Activated CD8-positive, alpha-beta T cell treated with anti-CD3 and anti-CD28 coated beads, Interleukin-2, amount 10 ng/mL, durations not matched to agents 7 days and 5 days (primary cell): ENCODE results near the gene RBMS3. TPM values are rescaled to one million over a fixed set of nuclear protein-coding genes. Genes with fewer than 3 reads are reported as not detected.

Experiments
- ATAC-seq: fragments of 150-1000 bp; cut with Tn5 transposase; one replicate; pipeline ENCODE4 v1.10.0; 2021; ENCODE audit warnings: moderate library complexity
- CTCF ChIA-PET: fragments of 350-600 bp; sonication (Branson Sonifier 250); formaldehyde crosslinking; loops from one replicate; lab custom pipeline; 2021; ENCODE audit warnings: antibody characterized with exemption; lab: Charles Lee
- POLR2A ChIA-PET: fragments of 350-600 bp; sonication (Branson Sonifier 250); formaldehyde crosslinking; loops from one replicate; lab custom pipeline; 2021; ENCODE audit warnings: antibody characterized with exemption; lab: Charles Lee
- DNase-seq: peaks from one replicate; pipeline ENCODE4 v3.0.0-alpha.2; 2020
- H3K27ac Mint-ChIP-seq: one replicate; pipeline ENCODE4 v1.8.0; 2021; ENCODE audit warnings: mild to moderate bottlenecking, mixed read lengths
- H3K27me3 Mint-ChIP-seq: one replicate; pipeline ENCODE4 v1.8.0; 2021; ENCODE audit warnings: low read depth, mixed read lengths
- H3K36me3 Mint-ChIP-seq: one replicate; pipeline ENCODE4 v1.8.0; 2021; ENCODE audit warnings: low read depth, mixed read lengths
- H3K4me1 Mint-ChIP-seq: one replicate; pipeline ENCODE4 v1.8.0; 2021; ENCODE audit warnings: low read depth, mixed read lengths
- H3K4me3 Mint-ChIP-seq: one replicate; pipeline ENCODE4 v1.8.0; 2021; ENCODE audit warnings: mild to moderate bottlenecking, mixed read lengths
- H3K9me3 Mint-ChIP-seq: one replicate; pipeline ENCODE4 v1.8.0; 2022; ENCODE audit warnings: mixed read lengths; ENCODE audit not compliant: insufficient read depth
- total RNA-seq, 2 experiments: library from RNA; stranded (reverse); gene quantifications; one replicate each; pipeline ENCODE4 v1.2.3, GENCODE V29; 2021

RBMS3 gene
- total RNA-seq, 2 experiments from 2014 or later: 0.11 to 0.29 TPM

DNA sequence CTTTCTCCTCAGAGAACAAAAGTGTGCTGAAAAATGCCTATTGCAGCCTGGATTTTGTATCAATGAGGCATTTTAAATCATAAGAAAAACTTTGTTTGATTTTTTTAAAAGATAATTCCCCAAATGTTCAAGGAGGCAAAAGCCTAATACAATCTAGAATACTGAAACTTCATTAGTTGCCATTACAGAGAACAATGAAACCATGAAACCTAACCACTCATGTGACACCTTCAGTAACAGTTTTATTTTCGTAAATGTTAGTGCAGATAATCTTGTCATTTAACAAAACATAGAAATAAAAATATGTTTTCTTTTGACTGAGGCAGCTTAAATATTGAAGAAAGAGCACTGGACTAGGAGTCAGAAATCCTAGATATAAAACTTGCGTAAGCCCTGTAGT is 655.9 kb downstream of the RBMS3 start:
- Mint-ChIP-seq H3K4me3 (no peak overlapping the region), H3K27me3 (peaks cover 5% of the 10 kb centered on the region), H3K27ac (no peak overlapping the region), H3K4me1 (no peaks in the 10 kb centered on the region), H3K9me3 (no peaks in the 10 kb centered on the region), H3K36me3 (no peaks in the 10 kb centered on the region)
- ChIA-PET POLR2A (no interaction called here), CTCF (no interaction called here)
- DNase-seq (no peak), ATAC-seq (no peak)

DNA sequence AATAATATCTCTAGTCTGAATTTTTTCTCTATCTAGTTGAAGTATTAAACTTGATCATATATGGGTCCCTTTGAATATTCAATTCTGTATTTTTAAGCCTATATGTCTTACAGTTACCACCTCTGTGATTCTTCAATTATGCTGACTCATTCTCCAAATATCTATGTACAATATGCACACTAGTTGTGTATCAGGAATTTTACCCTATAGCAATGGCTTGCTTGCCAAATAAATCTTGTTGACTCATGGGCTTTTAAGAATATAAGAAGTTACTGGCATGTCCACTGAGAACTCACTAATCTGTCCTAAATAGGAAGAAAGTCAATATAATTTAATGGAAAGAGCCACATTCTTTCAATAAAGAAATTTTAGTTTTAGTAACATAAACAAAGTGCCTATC is 656.3 kb downstream of the RBMS3 start:
- H3K4me3 Mint-ChIP-seq: no peak overlapping the region
- ChIA-PET POLR2A (interaction anchor here (0.6 kb wide), 1 partner anchor 119 kb away, joined by 5 read pairs; no protein-coding TSS in a partner anchor), CTCF (no interaction called here)
- H3K27me3 Mint-ChIP-seq: peaks cover 5% of the 10 kb centered on the region
- no peaks in the 10 kb centered on the region for H3K9me3 Mint-ChIP-seq
- H3K4me1 Mint-ChIP-seq: no peaks in the 10 kb centered on the region
- no peak for ATAC-seq
- H3K27ac Mint-ChIP-seq: no peak overlapping the region
- no peaks in the 10 kb centered on the region for H3K36me3 Mint-ChIP-seq
- no peak for DNase-seq

DNA sequence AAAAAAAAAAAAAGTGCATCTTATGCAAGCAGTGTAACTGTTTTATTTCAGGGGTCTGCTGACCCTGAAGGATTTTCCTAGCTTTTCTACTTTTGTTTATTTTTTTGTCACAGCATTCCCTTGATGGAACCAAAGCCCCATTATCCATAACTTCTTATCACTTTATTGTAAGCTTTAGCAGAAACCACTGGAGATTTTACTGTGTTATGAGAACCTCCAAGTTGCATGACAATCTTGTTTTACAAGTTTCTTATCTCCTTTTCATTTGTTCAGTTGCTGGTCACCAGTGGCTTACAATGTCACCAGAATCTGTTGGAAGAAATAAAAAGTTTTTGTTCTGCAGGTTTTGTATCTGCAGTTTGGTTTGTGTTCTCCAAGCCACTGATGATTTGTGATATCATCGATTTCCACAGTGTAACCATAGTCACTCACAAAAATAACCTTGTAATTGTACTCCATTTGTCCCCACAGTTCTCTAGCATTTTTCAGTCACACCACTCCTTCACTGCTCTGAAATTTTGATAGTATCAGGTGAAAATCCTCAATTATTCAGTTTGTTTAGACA is 660.0 kb downstream of the RBMS3 start:
- Mint-ChIP-seq H3K4me1 (no peaks in the 10 kb centered on the region), H3K9me3 (no peaks in the 10 kb centered on the region), H3K27me3 (no peaks in the 10 kb centered on the region), H3K27ac (no peak overlapping the region), H3K4me3 (no peak overlapping the region), H3K36me3 (no peaks in the 10 kb centered on the region)
- POLR2A ChIA-PET: no interaction called here
- DNase-seq: no peak
- CTCF ChIA-PET: no interaction called here
- no peak for ATAC-seq

DNA sequence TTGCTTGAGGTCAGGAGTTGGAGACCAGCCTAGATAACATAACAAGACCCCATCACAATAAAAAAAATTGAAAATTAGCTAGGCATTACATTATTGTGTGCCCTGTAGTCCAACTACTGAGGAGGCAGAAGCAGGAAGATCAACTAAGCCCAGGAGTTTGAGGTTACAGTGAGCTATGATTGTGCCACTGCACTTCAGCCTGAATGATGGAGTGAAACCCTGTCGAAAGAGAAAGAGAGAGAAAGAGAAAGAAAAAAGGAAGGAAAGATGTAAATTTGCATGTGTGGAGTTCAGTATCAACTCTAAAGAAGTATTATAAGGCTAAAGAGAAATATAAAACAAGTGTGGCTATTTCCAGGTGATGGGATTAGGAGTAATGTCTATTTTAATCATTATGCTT is 661.4 kb downstream of the RBMS3 start:
- Mint-ChIP-seq H3K9me3 (no peaks in the 10 kb centered on the region), H3K27ac (no peak overlapping the region), H3K27me3 (peaks cover 2% of the 10 kb centered on the region), H3K4me3 (no peak overlapping the region), H3K36me3 (no peaks in the 10 kb centered on the region), H3K4me1 (no peaks in the 10 kb centered on the region)
- CTCF ChIA-PET: no interaction called here
- POLR2A ChIA-PET: no interaction called here
- DNase-seq: no peak
- no peak for ATAC-seq

DNA sequence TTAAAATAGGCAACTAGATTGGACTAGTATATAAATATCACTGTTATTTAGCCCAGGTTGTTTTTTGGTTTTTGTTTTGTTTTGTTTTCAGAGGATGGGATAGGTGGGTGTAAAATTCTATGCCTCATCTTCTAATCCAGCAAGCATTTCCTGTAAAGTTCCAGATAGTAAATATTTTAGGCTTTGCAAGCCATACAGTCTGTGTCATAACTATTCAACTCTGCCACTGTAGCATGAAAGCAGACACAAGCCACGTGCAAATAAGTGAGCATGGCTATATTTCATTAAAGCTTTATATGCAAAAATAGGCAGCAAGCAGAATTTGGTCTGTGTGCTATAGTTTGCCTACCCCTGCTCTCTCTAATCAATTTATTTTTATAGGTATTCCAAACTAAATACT is 668.3 kb downstream of the RBMS3 start:
- POLR2A ChIA-PET: no interaction called here
- Mint-ChIP-seq H3K27ac (no peak overlapping the region), H3K4me1 (no peaks in the 10 kb centered on the region), H3K27me3 (peaks cover 2% of the 10 kb centered on the region), H3K4me3 (no peak overlapping the region), H3K36me3 (no peaks in the 10 kb centered on the region), H3K9me3 (no peaks in the 10 kb centered on the region)
- CTCF ChIA-PET: no interaction called here
- DNase-seq (no peak), ATAC-seq (no peak)

DNA sequence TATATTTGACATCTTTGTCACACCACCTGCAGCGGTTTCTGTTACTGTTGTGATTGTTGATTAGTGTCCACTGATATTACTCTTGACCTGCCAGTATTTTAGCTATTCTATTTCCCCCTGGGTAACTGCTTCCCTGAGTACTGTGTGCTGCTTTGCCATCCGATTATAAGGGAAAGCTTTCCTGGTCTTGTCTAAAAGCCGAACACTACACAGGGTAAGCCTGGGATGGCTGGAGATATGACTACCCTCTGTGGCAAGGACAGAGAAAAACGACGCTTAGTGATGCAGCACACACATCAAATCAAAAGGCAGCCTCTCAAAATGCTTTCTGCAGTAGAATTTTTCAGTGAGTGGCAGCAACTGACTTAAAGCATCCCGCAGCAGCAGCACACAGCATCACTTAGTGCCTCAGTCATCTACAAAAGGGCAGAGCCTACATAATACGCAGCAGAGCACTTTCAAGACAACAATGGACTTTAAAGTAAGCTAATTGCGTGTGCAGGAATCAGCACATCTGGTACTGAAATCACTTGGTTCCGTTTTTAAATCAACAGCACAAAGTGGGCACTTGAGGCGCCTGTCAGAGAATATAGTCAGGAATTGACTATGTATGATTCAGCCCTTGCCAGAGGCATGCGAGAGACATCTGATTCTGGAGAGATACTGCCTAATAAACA is 669.2 kb downstream of the RBMS3 start:
- Mint-ChIP-seq H3K27me3 (peaks cover 2% of the 10 kb centered on the region), H3K9me3 (no peaks in the 10 kb centered on the region), H3K4me3 (no peak overlapping the region), H3K36me3 (no peaks in the 10 kb centered on the region), H3K4me1 (no peaks in the 10 kb centered on the region), H3K27ac (no peak overlapping the region)
- CTCF ChIA-PET: no interaction called here
- no peak for DNase-seq
- no peak for ATAC-seq
- POLR2A ChIA-PET: no interaction called here

DNA sequence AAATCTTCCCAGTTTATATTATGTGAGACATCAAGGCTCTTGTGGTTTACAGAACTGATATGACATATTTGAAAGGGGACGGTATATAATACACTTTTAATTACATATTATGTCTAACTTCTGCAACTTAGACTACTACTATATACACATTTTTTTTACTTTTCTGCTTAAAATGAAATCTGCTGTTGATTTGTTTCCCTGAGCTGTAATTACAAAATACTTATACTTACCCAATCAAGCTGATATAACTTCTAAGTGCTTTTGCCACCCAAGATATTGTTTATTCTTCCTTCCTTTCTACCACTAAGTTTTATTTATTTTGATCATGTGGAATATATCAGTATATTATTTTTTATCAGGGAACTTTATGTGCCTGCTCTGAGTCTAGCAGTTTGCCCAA is 671.6 kb downstream of the RBMS3 start:
- H3K27ac Mint-ChIP-seq: no peak overlapping the region
- POLR2A ChIA-PET: no interaction called here
- ATAC-seq (no peak), DNase-seq (no peak)
- no peak overlapping the region for H3K4me3 Mint-ChIP-seq
- no peaks in the 10 kb centered on the region for H3K9me3 Mint-ChIP-seq
- no peaks in the 10 kb centered on the region for H3K36me3 Mint-ChIP-seq
- H3K27me3 Mint-ChIP-seq: no peaks in the 10 kb centered on the region
- no peaks in the 10 kb centered on the region for H3K4me1 Mint-ChIP-seq
- CTCF ChIA-PET: no interaction called here

DNA sequence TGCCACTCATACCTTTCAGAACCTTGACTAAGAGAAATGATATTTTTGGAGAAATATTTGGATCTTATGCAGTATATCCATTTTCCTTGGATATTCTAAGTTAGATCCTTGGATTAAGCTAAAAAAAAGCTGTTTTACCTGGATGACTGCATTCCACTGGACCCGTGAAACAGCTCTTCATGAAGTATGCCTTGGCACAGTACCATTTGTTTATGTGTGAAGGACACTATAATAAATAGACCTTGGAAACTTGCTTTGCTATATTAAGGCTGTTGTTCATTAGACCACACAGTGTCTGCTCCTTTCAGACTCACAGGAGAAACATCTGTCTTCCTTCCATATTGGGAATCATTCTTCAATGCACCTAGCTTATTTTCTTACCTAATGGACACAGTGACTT is 674.5 kb downstream of the RBMS3 start:
- Mint-ChIP-seq H3K9me3 (no peaks in the 10 kb centered on the region), H3K27ac (no peak overlapping the region), H3K36me3 (no peaks in the 10 kb centered on the region), H3K4me1 (no peaks in the 10 kb centered on the region), H3K4me3 (no peak overlapping the region), H3K27me3 (no peaks in the 10 kb centered on the region)
- CTCF ChIA-PET: no interaction called here
- ATAC-seq: no peak
- POLR2A ChIA-PET: no interaction called here
- DNase-seq: no peak

DNA sequence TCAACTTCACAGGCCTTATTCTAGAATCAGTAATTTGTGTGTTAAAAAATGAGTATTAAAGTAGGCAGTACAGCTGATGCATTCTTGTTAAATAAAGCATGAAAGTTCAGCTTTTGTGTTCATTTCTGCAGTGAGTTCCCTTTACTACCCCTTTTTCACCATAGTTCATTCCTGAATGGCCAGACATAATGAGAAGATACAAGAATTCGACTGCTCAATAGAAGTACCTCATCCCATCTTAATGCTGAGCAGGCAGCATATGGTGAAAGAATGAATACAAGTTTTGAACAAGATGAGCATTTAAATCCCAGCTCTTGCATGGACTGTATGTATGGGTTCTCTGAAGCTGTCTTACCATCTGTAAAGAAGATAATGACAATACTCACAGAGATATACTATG is 677.9 kb downstream of the RBMS3 start:
- CTCF ChIA-PET: interaction anchor here (0.7 kb wide), 1 partner anchor 475 kb away, joined by 3 read pairs; no protein-coding TSS in a partner anchor
- Mint-ChIP-seq H3K9me3 (no peaks in the 10 kb centered on the region), H3K4me1 (no peaks in the 10 kb centered on the region), H3K27me3 (no peaks in the 10 kb centered on the region), H3K36me3 (no peaks in the 10 kb centered on the region), H3K4me3 (no peak overlapping the region), H3K27ac (no peak overlapping the region)
- ATAC-seq (no peak), DNase-seq (no peak)
- POLR2A ChIA-PET: no interaction called here

DNA sequence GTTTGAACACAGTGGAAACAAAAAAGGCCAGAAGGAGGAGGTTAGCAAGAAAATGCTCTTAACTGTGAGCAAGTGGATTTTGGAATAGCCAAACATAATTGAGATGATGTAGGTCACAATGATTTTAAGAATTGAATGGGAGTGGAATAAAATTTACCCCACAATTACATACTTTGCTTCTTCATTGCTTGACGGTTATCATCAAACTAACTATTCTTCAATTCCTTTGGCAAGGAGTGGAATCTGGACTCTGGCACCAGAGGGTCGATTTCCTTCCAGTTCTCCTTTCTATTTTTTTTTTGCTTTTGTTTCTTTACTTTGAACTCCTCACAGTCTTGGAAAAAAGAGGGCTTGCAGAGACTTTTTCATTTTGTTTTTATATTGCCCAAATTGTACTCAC is 691.0 kb downstream of the RBMS3 start:
- ATAC-seq (no peak), DNase-seq (no peak)
- H3K9me3 Mint-ChIP-seq: no peaks in the 10 kb centered on the region
- no peak overlapping the region for H3K27ac Mint-ChIP-seq
- no peaks in the 10 kb centered on the region for H3K36me3 Mint-ChIP-seq
- H3K4me1 Mint-ChIP-seq: no peaks in the 10 kb centered on the region
- ChIA-PET CTCF (interaction anchor here (0.8 kb wide), 1 partner anchor 227 kb away, joined by 3 read pairs; no protein-coding TSS in a partner anchor), POLR2A (no interaction called here)
- H3K4me3 Mint-ChIP-seq: no peak overlapping the region
- peaks cover 11% of the 10 kb centered on the region for H3K27me3 Mint-ChIP-seq

DNA sequence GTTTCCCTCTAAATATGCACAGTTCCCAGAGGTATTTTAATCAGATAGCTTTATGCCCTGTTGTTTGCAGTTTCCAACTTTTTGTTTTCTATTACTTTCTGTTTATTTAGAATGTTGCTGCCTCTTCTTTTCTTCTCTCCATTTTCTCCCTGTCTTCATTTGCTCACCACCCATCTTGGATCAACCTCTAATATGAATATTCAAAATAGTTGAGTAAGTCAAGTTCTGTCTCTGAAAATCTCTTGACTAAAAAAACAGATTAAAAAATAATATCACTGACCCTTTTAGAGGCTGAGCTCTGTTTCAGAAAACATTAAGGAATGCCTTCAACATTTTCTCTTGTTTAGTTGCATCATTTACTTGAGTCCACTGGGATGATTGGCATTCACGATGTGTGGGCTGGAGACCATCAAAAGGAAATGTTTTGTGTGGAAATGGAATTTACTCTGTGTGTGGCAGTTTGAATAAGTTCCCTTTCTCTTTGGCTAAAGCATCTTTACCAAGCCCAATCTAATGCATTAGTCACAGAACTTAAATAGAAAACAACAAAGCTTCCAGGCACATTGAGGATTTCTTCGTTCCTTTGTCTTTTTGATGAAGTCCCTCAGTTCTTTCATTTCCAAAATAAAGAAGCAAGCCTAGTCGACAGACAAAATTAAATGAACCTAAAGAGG is 691.6 kb downstream of the RBMS3 start:
- POLR2A ChIA-PET: no interaction called here
- Mint-ChIP-seq H3K4me1 (no peaks in the 10 kb centered on the region), H3K4me3 (no peak overlapping the region), H3K9me3 (no peaks in the 10 kb centered on the region), H3K36me3 (no peaks in the 10 kb centered on the region), H3K27me3 (peaks cover 11% of the 10 kb centered on the region), H3K27ac (no peak overlapping the region)
- no peak for DNase-seq
- ATAC-seq: no peak
- CTCF ChIA-PET: no interaction called here

DNA sequence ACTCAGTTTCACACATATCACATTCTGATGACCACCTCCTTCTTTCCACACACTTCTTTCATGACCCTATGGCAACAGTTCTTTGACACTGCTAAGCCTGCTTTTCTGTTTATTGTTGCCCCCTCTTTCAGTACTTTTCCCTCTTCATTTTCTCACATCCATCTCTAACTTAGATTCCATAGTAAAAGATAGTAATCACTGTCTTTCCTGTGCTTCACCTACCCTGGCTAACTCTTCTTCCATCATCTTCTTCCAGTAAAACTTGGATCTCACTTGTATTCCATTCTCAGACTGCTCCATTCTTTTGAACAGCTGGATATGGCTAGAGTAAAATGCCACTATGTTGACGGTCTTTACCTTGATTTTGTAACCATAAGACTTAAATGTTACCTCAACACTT is 692.9 kb downstream of the RBMS3 start:
- H3K27ac Mint-ChIP-seq: no peak overlapping the region
- no peaks in the 10 kb centered on the region for H3K4me1 Mint-ChIP-seq
- ChIA-PET POLR2A (interaction anchor here (0.6 kb wide), 1 partner anchor 11 kb away, joined by 3 read pairs; no protein-coding TSS in a partner anchor), CTCF (no interaction called here)
- ATAC-seq: no peak
- peaks cover 9% of the 10 kb centered on the region for H3K27me3 Mint-ChIP-seq
- no peaks in the 10 kb centered on the region for H3K36me3 Mint-ChIP-seq
- no peak overlapping the region for H3K4me3 Mint-ChIP-seq
- DNase-seq: no peak
- no peaks in the 10 kb centered on the region for H3K9me3 Mint-ChIP-seq
